ENCODE measurements around the gene TBC1D20. TPM values are rescaled to one million over a fixed set of nuclear protein-coding genes. Genes with fewer than 3 reads are reported as not detected.

TBC1D20 gene
- total RNA-seq, 1 experiment from 2014 or later = 32.3 TPM

- H4K20me1 ChIP-seq (ENCODE audit: insufficient read depth) = no peaks in the 10 kb centered on the region
- RAD21 ChIA-PET (ENCODE audit: low non-redundant PET in 1 of 2, low total read pairs in 2 of 2, uncharacterized antibody in 2 of 2, unreplicated experiment in 2 of 2) = no interaction called here
- peak overlapping the region; percentile 66 for H3K27ac ChIP-seq (ENCODE audit: low read depth, low read length)
- ATAC-seq (peak; percentile 97), DNase-seq (ENCODE audit: low read depth, low spot score) (peak; percentile 76)
- peak overlapping the region; percentile 73 for H3K4me2 ChIP-seq (ENCODE audit: low read length)
- POLR2A ChIA-PET = no interaction called here
- H2AFZ ChIP-seq (ENCODE audit: low read depth, low read length, poor library complexity, severe bottlenecking) = no peak overlapping the region
- peak overlapping the region; percentile 60 for H3K9ac ChIP-seq (ENCODE audit: low read length)
- H3K36me3 ChIP-seq (ENCODE audit: control insufficient read depth in 1 of 2, insufficient read depth in 2 of 2, low read length in 2 of 2) = peaks cover 8 to 14% of the 10 kb centered on the region in 2 experiments; a peak in 2 of 4 replicates
- no TSS peak for BruUV-seq (replicated peaks)
- no peaks in the 10 kb centered on the region for H3K9me3 ChIP-seq (ENCODE audit: control insufficient read depth in 1 of 2, insufficient read depth in 1 of 2, low read depth in 1 of 2, low read length in 2 of 2)
- no peaks in the 10 kb centered on the region for H3K27me3 ChIP-seq (ENCODE audit: insufficient read depth, low read length)
- H3K9me2 ChIP-seq (ENCODE audit: insufficient read depth) = no peaks in the 10 kb centered on the region
- peaks cover 13 to 36% of the 10 kb centered on the region in 2 experiments for H3K4me1 ChIP-seq (ENCODE audit: control insufficient read depth in 1 of 2, insufficient read depth in 2 of 2, low read length in 2 of 2)
- no peaks in the 10 kb centered on the region for H3K79me2 ChIP-seq (ENCODE audit: insufficient read depth, low read length)
- peak overlapping the region in 1 of 2 experiments; percentile 13; a peak in 1 of 4 replicates for H3K4me3 ChIP-seq (replicated peaks in 1 of 2; ENCODE audit: low read depth in 1 of 2, low read length in 2 of 2)
- CTCF ChIA-PET = no interaction called here
- intact Hi-C loops (cut with micrococcal nuclease) = loop anchor here (5.0 kb wide), 1 partner anchor 67 kb away; no protein-coding TSS in a partner anchor
- TF ChIP-seq EZH2phosphoT487 (IDR thresholded peaks at IDR 0.05; ENCODE audit: borderline replicate concordance) (no peak), ZNF274 (IDR thresholded peaks at IDR 0.05; ENCODE audit: low read depth, low read length) (no peak), YY1 (IDR thresholded peaks at IDR 0.05; ENCODE audit: extremely low read depth, insufficient replicate concordance, low read depth, low read length) (no peak), CBX3 (IDR thresholded peaks at IDR 0.05; ENCODE audit: low read depth) (no peak), POLR2A (IDR thresholded peaks at IDR 0.05; ENCODE audit: borderline replicate concordance, extremely low read depth, insufficient read depth, insufficient read length) (no peak), FOSL1 (IDR thresholded peaks at IDR 0.05; ENCODE audit: low read depth) (no peak), ZBTB33 (IDR thresholded peaks at IDR 0.05; ENCODE audit: extremely low read depth, insufficient replicate concordance, low read length) (no peak), POLR2AphosphoS5 (IDR thresholded peaks at IDR 0.05; ENCODE audit: low read depth, low read length) (peak; percentile 53; the same call in 1 of the 2 replicates), MAX (IDR thresholded peaks at IDR 0.05) (peak; percentile 89), SIN3A (IDR thresholded peaks at IDR 0.05; ENCODE audit: low read depth) (peak; percentile 52; the same call in 1 of the 2 replicates), EGR1 (IDR thresholded peaks at IDR 0.05; ENCODE audit: low read depth) (peak; percentile 82), SP1 (IDR thresholded peaks at IDR 0.05; ENCODE audit: low read depth) (peak; percentile 25; the same call in 1 of the 2 replicates), JUND (IDR thresholded peaks at IDR 0.05) (no peak), EZH2 (IDR thresholded peaks at IDR 0.05) (no peak), CEBPB (IDR thresholded peaks at IDR 0.05; ENCODE audit: low read depth) (no peak), ZFX (IDR thresholded peaks at IDR 0.05) (peak; percentile 62; the same call in 1 of the 2 replicates), TCF7L2 (IDR thresholded peaks at IDR 0.05; ENCODE audit: borderline replicate concordance, extremely low read depth, insufficient read depth, insufficient read length) (peak; percentile 29), RAD21 (IDR thresholded peaks at IDR 0.05; ENCODE audit: low read depth) (peak; percentile 50), ELF1 (IDR thresholded peaks at IDR 0.05; ENCODE audit: borderline replicate concordance, low read depth) (no peak)
- TF ChIP-seq, protein P1, sequence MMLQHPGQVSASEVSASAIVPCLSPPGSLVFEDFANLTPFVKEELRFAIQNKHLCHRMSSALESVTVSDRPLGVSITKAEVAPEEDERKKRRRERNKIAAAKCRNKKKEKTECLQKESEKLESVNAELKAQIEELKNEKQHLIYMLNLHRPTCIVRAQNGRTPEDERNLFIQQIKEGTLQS (IDR thresholded peaks at IDR 0.05) = no peak
- TF ChIP-seq, protein P2, sequence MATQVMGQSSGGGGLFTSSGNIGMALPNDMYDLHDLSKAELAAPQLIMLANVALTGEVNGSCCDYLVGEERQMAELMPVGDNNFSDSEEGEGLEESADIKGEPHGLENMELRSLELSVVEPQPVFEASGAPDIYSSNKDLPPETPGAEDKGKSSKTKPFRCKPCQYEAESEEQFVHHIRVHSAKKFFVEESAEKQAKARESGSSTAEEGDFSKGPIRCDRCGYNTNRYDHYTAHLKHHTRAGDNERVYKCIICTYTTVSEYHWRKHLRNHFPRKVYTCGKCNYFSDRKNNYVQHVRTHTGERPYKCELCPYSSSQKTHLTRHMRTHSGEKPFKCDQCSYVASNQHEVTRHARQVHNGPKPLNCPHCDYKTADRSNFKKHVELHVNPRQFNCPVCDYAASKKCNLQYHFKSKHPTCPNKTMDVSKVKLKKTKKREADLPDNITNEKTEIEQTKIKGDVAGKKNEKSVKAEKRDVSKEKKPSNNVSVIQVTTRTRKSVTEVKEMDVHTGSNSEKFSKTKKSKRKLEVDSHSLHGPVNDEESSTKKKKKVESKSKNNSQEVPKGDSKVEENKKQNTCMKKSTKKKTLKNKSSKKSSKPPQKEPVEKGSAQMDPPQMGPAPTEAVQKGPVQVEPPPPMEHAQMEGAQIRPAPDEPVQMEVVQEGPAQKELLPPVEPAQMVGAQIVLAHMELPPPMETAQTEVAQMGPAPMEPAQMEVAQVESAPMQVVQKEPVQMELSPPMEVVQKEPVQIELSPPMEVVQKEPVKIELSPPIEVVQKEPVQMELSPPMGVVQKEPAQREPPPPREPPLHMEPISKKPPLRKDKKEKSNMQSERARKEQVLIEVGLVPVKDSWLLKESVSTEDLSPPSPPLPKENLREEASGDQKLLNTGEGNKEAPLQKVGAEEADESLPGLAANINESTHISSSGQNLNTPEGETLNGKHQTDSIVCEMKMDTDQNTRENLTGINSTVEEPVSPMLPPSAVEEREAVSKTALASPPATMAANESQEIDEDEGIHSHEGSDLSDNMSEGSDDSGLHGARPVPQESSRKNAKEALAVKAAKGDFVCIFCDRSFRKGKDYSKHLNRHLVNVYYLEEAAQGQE (IDR thresholded peaks at IDR 0.05; ENCODE audit: low read depth) = no peak
Observed at GRCh38 chr20:419556-420165, 42.7 kb downstream of the TBC1D20 start.
